ENCODE results near the gene OMG. TPM values are rescaled to one million over a fixed set of nuclear protein-coding genes. Genes with fewer than 3 reads are reported as not detected.
"Not testable (repeated sequence)": the region's sequence is repeated elsewhere in the genome, so short reads cannot be mapped to it uniquely, and the experiment has no call there.

Gene OMG
- total RNA-seq, 1 donor from 2014 or later: 9.4 TPM

DNA sequence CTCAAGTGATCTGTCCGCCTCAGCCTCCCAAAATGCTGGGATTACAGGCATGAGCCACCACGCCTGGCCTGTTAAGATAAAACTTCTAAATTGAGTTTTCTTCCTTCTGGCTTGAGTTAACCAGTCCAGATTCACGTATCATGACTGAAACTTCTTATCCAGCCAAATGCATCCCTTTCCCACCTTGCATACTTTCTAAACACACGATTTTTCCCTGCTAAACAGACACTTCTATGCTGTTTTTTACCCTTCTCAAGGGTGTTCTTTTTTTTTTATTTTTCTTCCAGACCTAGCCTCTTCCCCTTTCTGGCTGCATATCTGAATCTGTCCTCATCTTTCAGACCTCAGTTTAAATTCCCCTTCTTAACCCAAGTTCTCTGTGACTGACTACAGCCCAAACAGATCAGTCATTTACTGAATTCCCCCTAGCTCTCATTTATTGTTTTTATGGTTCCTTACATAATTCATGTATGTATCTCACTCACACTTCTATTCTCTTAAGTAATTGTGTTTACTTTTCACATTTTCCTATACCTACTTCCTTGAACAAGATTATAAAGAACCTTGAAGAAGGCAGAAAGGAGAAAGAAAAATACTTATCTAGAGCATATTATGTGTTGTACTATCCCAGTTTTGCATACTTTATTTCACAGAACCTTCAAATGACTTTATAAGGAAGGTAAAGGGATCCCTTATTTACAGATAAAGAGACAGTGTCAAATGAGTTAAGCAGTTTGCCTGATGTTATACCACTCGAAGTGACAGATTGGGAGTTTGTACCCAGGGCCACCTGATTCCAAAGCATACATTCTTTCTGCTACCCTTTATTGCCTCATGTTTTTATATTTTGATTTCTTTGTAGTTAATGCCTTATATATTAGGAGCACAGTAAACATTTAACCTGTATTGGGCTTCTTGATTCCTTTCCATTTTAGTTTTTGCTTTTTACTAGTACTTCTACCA lies 11.6 kb upstream of the OMG start:
- no peak for DNase-seq

DNA sequence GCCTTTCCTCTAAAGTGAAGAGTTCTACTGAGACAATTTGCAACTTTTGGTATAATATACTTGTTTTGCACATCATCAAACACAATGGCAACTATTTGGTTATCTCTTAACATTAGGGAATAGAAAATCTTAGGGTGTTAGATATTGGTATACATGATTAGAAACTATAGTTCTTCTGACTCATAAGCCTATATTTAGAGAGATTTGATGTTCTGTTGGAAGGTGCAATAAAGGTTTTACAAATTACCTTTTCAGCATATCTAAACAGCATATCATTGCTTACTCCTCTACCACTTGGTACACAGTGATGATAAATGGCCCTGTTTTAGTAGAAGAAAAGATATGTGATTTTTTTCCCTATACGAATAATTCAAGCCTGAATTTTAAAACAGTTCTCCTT lies 10.6 kb upstream of the OMG start:
- no peak for DNase-seq

DNA sequence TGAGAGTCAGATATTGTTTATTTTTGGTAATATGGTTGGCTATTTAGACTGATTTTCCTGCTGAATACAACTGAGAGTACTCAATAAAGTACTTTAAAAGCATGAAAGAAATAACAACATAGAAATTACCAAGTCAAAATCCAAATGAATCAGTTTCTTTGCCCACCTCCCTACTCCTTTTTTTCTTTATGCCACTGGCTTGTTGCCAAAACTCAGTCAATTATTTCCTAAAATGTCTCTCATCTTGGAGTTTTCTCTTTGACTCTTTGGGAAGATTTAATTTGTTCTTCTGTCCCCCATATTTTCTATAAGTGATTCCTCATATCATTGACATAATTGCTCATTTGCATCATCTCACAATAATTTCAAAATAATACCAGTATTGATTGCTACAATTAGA lies 2.6 kb upstream of the OMG start:
- no peak for DNase-seq

DNA sequence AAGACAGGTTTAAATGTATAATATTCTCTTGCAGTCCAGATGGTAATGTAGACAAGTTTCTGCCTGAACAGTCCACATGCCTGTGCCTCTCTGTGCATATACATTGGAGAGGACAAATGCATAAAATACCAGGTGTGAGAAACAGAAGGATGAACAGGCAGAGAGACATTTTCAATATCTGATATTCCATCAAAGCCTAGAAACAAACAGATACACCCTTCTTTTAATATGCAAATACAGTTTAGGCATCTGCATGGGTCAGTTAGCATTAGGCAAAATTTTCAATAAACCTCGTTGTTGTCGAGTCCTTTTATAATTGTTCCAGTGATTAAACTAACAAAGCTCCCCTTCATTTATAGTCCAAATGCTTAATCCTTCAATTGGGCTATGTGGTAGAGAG lies 897 bp downstream of the OMG start:
- no peak for DNase-seq

DNA sequence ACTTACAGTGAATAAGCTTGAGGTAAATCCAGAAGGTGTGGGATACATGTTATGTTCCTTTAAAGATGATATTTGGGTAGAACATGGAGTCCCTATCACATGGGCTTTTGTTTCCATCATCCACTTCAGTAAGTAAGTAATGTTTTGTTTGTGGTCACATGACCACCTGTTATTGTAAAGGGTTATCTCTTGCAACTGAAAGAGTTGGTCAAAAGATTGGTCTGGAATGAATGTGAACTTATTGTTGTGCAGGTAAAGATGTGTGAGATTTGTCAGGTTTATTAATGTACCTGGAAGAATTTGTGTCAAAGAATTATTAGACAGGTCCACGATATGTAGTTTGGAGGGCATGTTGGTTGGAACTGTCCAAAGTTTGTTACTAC lies 1.6 kb downstream of the OMG start:
- no peak for DNase-seq

DNA sequence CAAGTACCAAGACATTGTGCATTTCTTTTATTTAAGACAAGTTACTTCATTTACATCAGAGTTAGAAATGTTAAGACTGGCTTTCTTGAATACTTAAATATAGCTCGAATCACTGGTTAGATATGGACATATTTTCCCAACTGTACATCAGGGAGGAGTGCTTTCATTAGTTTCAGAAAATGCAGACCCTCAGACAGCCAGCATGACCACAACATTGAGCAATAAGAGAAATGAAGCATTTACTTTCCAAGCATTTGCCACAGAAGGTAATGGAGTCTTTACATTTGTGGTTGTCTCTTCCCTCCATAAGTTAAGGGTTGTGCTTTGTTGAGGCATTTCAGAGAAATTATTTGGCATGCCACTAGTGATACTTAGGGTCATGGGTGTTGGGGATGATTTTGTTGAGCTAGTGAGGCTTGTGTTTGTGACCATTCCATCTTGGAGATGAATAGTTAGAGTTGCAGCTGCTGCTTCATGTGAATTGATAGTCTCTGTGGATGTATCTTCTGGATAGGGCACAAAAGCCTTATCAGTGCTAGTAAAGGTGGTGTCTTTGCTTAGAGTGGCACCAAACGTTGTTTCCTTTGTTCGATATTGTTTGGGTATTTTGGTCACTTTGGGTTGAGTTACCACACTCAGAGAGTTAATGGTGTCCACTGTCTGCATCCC lies 2.1 kb downstream of the OMG start:
- no peak for DNase-seq

DNA sequence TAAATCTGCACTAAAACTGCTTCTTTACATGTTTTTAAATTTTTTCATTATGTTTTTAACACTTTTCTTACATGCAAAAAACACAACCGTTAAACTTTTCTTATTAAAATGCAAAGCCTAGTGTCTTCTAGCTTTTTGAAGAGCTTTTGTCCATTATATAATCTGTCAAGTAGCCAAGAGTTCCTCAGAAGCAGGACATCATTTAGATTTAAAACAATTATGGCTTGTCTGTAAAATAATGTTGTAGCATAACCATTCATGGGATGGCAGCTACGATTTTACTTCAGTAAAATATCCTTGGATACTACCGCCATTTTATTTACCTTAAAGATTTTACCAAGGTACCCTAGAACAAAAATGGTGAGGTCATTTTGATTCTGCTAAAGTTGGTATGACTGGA lies 2.8 kb downstream of the OMG start:
- DNase-seq: no peak

DNA sequence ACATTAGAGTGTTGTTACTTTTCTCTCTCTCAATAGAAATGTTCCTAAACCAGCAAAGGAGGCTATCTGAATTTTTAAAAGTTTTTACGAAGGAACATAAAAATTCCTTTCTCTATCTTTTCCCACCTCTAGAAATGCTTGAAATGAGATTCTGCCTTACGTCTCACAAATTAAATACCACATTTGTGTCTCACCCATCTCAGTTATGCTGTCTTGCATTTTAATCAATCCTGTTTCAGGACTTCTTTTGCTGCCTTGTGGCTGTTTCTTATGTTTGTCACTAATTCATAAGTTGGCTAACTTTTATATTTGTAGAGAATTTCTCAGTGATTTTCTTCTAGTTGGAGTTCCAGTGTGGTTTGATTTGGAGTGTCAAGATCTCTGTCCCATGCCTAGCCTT lies 3.5 kb downstream of the OMG start:
- DNase-seq: no peak

DNA sequence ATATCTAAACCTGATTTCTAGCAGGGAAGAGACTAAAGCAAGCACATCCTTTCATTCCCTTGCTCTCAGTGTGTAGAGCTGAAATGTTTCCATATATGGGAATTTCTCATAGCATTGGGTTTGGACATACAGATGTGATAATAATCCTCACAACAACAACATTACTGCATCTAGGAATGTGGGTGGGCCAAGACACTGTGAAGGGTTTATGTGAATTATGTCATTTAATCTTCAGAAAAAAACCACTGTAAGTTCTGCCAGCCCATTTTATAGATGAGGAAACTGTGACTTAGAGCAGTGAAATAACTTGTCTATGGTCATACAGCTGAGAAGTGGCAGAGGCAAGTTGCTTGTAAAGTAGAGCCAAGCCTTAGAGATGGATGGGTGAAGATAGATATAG lies 5.2 kb downstream of the OMG start:
- no peak for DNase-seq

DNA sequence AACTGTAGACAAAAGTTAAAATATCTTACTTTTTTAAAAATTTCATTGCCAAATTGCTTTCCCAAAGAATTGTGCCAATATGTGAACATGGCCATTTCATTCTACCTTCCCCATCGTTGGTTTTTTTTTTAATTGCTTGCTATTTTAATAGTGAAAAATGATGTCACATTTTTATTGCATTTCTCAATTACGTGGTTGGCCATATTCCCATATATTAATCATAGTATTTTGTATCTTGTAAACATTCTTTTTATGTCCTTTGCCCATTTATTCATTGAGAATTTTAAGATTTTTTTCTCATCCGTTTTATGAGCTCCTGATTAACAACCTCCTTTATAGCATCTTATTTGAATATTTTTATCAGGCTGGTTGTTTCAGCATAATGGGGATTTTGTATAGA lies 7.2 kb downstream of the OMG start:
- no peak for DNase-seq

DNA sequence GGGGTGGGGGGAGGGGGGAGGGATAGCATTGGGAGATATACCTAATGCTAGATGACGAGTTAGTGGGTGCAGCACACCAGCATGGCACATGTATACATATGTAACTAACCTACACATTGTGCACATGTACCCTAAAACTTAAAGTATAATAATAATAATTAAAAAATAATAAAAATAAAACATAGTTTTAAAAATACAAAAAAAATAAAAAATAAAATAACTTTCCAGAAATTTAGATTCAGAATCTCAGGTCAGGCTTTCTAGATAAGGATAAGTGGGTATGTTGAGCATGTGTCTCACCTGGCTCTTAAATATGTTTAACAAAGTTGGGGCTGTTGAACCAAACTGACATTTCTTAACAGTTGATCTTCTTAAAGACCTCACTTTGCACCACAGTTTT lies 9.1 kb downstream of the OMG start:
- not testable (repeated sequence) for DNase-seq

DNA sequence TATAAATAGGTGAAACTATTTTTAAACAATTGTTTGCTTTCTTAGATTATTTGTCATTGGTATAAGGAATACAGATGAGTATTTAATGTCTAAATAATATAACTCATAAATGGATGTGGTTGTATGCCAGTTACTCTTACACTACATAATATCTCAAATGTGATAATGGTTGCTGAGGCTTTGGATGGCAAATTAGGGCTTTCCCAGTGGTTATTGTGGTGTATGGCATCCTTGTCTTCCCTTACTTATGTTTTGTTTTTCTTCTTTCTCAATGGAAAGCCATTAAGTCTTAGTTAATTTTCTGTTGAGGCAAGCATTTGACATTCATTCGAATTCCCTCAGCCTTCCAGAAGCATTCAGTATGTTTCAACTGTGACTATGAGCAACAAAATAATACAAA lies 10.5 kb downstream of the OMG start:
- DNase-seq: no peak

DNA sequence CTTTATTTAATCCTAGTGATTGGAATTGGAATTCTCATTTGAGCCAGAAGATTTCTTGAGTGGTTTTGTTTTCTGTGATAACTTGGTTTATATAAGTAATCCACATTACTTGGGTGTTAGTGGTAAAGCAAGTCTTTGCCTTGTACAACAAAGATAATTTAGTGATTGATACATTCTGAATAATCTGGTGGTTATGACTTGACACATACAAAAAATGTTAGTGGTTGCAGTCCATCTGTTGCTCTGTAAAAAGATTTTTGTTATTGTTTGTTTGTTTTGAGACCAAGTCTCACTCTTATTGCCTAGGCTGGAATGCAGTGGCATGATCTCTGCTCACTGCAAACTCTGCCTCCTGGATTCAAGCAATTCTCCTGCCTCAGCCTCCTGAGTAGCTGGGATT lies 13.2 kb downstream of the OMG start:
- no peak for DNase-seq

DNA sequence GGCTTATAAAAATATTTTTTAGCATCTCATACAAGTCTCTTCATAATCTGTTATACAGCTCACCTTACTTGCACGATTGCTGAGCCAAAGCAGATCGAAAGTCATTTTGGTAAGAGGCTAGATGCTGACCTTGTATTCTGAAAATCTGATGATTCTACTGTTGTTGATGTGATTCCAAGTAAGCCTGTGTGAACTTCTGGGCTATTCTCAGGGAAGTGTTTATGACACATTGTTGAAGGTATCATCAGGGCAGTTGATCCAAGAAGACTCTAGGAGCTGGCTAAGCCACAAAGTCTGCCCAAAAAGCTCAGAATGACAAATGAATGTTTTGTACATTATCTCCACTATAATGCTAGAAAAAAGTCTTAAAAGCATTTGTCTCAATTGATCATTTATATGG lies 16.0 kb downstream of the OMG start:
- DNase-seq: no peak

DNA sequence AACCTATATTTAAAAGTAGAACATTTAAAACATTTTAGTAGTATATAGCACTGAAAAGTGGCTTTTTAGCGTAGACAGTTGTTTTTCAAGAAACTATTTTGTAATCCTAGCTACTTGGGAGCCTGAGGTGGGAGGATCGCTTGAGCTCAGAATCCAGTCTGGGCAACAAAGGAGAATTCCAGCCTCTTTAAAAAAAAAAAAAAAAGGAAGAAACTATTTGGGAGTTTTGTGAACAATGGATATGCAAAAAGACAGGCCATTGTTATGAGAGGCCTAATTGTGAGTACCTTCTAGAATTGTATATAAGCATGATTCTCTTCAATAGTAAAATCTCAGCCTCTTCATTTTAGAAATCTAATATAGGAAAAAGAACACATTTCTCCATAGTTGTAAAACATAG lies 17.6 kb downstream of the OMG start:
- DNase-seq: no peak

DNA sequence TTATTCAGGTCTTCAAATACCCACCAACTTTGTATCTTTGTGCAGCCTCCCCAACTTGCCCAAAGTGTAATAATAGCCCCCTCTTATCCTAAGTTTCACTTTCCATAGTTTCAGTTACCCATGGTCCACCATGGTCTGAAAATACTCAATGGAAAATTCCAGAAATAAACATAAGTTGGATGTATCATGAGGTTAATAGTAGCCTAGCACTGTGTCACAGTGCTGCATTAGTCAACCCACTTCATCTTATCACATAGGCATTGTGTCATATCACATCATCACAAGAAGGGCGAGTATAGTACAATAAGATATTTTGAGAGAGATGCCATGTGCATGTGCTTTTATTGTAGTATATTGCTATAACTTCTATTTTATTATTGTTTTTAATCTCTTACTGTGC lies 21.9 kb downstream of the OMG start:
- DNase-seq: no peak

DNA sequence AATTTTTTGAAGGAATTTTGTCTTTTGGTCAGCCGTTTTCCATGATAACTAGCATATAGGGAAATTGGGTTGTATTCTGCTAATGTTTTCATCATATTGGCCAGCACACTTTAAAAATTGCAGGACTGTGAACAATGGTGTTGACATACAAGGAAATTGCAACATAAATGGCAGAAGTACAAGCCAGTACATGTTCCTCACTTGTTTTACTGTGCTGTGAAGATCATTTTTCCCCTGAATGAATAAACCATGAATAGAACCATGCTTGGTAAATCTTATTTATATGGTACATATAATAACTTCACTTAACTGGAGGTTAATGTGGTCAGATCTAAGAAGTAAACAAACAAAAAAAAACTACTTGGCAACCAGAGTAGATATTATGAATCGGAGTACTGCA lies 22.8 kb downstream of the OMG start:
- no peak for DNase-seq

DNA sequence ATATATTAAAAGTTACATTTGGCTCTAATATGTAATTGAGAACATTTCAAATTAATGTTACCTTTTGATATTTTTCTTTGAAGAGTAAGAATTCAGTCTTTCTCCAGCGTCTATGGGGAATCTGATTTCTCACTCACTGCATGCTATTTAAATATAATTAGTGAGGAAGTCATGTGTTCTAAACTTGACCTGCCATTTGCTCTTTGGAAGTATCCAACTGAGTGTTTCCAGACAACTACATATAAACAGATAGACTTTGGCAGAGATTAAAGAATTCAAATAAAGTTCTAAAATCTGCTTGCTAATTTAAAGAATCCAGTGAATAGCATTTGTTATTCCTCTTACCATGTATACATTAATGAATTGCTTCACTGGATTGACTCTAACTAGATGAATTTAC lies 23.5 kb downstream of the OMG start:
- DNase-seq: no peak

DNA sequence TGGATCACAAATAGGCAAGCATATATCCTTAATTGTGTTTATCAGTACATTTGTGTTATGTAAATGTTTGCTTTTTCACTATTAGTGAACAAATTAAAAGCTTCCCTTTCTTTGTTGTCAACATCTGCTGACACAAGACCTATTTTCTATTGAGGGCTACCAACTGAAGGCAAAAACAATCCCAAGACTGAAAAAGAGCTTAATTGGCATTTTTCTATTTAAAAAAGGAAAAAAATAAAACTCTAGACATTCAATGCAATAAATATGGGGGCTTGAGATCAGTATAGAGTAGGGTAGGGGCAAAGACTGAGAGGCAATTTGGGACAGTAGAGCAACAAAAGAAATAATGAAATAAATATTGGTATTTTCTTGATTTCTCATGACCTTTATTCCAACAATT lies 24.2 kb downstream of the OMG start:
- DNase-seq: no peak

DNA sequence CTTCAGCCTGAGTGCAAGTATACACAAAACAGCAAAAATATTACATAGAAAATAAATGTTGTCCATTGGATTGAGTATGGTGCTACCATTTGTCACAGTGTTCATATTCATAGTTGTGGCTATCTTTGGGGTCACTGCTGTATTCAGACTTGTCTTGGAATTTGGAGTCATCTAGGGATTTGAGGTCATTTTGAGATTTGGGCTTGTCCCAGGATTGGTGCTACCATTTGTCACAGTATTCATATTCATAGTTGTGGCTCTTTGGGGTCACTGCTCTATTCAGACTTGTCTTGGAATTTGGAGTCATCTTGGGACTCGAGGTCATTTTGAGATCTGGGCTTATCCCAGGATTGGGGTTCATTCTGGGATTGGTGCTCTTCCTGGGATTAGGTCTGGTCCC lies 24.8 kb downstream of the OMG start:
- no peak for DNase-seq

DNA sequence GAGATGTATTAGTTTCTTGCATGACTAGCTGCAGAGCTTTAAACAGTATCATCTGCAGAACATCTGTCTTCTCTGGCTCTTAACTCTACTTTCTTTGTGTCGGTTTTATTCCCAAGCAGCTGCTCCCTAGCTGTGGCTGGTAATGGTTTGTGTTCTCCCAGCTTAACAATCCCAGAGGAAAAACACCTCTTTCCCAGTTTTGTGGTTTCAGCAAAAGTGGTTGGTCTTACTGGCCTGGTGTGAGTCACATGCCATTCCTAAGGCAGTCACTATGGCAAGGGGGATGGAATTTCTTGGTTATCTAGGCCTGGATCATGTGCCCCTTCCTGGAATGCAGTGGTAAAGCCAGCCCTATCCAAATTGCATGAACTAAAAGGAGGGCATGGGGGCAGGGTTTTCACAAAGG lies 27.5 kb downstream of the OMG start:
- DNase-seq: no peak

DNA sequence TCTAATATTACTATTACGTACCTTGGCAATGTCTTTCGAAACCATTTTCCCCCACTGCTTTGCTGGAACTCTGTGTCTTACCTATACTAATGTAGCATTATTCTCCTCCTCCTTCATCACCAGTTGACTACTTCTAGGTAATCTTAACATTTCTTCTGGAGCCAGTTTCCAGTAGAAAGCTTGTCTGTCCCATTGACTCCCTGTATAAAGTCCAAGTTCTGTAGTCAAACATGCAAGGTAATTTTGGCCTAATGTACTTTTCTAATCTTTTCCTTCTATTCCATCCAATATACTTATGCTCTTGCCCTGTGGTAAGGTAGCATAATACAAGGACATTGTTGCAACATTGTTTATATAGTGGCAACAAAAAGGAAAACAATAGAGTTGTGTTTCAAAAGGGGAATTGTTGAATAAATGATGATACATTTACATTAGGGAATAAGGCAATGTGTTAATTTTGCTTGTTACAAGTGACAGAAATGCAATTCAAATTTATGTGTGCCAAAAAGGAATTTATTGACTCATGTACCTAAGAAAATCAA lies 27.9 kb downstream of the OMG start:
- no peak for DNase-seq

DNA sequence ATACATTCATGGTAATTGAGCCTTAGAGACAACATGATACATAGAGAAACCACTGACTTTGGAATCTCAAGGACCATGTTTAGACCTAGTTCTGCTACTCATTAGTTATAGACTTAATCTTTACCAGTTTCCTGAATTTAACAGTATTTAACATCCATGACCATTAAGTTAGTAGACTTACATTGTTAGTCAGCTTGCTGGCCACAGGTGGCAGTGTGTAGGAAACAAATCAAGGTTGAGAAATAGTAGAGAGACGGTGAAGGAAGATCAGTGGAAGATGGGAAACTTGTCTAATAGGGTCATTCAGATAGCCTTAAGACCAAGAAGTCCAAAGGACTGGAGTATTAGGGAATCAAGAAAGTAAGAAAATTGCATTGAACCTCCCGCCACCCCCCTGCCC lies 31.0 kb downstream of the OMG start:
- no peak for DNase-seq

DNA sequence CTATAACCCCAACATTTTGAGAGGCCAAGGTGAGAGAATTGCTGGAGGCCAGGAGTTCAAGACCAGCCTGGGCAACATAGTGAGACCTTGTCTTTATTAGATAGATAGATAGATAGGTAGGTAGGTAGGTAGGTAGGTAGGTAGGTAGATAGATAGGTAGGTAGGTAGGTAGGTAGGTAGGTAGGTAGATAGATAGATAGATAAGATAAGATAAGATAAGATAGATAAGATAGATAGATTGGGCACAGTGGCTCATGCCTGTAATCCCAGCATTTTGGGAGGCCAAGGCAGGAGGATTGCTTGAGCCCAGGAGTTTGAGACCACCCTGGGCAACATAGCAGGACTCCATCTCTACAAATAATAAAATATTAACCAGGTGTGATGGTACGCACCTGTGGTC lies 34.1 kb downstream of the OMG start:
- not testable (repeated sequence) for DNase-seq

Measured in occipital lobe (tissue), 2 donors.